ENCODE measurements around the gene MED16.
A peak's percentile ranks its signal among the peaks of the same experiment; 100 is the strongest.

Gene MED16

GRCh38 chr19:871446-872265 lies 21.3 kb downstream of the MED16 start:
- DNase-seq (ENCODE audit: low read depth): no peak

- no peak for DNase-seq (ENCODE audit: low read depth)
Measured at GRCh38 chr19:870963-871401, 22.0 kb downstream of the MED16 start.

- DNase-seq (ENCODE audit: low read depth): no peak
Measured at GRCh38 chr19:870314-870713, 22.7 kb downstream of the MED16 start.

DNA sequence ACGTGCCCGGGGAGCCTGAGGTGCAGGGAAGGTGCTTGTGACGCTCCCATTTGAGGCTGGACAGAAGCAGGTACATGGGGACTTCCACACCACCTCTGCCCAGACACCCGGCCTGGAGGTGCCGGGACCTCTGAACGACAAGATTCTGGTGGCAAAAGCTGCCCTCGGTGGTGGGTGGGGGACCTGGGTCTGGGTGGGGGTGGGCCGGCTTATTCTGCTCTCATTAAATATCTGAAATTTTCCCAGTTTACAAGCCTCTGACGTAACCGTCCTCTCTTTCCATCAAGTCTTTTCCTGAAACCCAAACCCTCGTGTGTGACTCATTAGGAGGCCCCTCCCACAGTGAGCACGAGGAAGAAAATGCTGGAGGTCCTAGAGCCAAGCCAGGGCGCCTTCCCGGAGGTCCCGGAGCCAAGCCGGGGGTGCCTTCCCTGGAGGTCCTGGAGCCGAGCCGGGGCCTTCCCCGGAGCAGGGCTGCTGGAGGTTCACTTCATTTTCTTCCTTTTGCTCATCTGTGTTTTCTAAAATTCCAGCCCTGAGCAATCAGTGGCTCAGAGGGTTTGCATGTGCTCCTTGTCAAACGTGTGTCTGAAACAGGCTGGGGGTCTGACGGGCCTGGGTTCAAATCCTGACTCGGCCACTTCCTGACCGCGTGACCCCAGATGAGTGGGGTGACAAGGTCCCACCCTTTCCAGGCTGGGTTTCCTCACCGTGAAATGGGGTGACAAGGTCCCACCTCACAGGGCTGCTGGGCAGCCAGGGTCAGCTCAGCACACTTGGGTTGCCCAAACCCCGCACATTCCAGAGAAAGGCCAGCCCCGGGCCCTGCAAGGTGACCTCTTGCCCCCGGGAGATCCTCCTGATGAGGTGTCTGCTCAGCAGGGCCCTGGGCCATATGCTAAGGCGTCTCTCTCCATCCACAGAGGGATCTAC lies 23.5 kb downstream of the MED16 start:
- no peak for DNase-seq (ENCODE audit: low read depth)

DNA sequence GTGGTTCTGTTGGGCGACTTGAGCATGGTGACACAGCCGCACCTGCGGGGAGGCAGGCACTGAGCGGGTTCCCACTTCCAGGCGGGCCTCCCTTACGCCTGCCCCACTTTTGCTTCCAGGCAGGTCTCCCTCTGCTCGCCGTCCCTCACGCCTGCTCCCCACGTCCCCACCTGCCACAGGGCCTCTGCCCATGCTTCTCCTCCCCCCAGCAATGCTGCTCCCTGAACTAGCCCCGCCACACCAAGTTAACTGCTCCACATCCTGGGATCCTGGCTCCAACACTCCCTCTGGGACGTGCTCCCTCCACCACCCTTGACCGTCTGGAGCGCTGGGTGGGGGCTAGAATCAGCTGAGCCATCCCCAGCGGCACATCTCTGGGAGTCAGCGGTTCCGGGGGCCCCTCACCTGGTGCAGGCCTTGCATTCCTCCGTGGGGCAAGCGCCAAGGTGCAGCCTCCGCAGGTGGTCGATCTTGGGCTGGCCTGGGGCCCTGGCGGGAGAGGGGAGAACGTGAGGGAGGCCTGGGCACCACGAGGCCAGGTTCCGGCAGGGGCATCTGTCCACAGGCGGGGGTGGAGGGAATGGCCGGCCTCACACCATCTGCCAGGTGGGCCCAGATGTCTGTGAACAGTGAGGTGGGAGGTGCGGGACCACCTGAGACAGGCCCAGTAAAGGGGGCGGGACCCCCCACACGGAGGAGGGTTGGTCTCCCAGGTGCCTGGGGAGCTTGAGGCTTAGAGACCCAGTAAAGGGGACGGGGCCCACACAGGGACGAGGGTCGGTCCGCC lies 24.3 kb downstream of the MED16 start:
- DNase-seq (ENCODE audit: low read depth): no peak

DNA sequence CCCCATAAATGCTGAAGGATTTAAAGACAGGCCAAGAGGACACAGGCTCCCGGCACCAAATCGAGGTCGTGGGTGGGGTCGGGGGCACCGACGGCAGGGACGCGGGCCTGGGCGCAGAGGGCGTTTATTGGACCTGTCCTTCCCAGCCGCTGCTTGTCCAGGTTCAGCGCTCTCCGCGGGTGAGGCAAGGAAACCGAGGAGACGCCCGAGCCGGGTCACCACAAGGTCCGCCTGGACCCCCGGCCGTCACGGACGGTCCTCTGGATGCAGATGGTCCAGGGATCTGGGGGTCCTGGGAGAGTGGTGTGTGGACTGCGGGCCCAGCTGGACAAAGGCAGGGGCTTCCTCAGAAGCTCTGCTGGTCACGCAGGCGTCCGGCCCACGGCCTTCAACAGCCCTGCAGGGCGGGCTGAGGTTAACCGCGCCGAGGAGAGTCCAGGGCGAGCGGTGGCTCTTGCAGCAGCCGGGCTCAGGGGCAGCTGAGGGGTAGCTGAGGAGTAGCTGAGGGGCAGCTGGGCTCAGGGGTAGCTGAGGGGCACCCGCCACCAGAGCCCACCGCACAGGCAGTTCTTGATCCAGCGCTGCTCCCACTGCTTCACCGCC lies 25.0 kb downstream of the MED16 start:
- no peak for DNase-seq (ENCODE audit: low read depth)

DNA sequence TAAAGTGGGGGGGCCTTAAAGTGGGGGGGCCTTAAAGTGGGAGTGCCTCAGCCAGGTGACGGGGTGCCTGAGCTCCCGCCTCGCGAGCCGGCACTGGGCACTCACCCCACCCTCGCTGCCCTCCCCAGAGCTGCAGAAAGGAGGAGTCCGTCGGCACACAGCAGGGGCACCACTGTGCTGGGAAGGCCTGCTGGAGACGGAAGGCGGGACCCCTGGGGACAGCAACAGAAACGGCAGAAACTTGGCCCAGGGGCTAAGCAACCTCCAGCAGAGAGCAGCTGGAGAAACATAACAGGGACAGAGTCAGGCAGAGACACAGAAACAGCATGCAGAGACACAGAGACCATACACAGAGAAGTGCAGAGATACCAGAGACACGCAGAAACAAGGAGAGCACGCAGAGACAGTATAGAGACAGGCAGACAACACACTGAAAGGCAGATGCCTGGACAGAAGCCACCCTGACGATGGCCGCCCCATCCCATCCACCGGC lies 25.6 kb downstream of the MED16 start:
- DNase-seq (ENCODE audit: low read depth): no peak

DNA sequence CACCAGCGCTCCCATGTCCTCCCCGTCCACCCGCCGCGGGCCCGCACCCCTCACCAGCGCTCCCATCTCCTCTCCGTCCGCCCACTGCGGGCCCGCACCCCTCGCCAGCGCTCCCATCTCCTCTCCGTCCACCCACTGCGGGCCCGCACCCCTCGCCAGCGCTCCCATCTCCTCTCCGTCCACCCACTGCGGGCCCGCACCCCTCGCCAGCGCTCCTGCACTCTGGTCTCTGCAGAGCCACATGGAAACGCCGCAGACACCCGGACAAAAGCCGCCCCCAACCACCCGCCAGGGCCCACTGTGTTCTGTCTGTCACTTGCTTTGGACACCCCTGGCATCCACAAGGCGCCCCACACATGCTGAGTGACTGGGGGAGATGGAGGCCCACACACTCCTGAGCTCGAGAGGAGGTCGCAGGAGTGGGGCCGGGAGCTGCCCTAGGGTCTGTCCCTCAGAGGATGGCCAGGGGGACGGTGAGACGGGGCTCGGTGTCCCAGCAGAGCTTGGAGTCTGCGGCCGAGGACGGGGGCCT lies 26.2 kb downstream of the MED16 start:
- DNase-seq (ENCODE audit: low read depth): no peak

- no peak for DNase-seq (ENCODE audit: low read depth)
Measured at GRCh38 chr19:863315-863620, 29.7 kb downstream of the MED16 start.

GRCh38 chr19:862581-863314 lies 30.2 kb downstream of the MED16 start:
- DNase-seq (ENCODE audit: low read depth): peak; percentile 63

- DNase-seq (ENCODE audit: low read depth): peak; percentile 54
Measured at GRCh38 chr19:861756-862580, 31.0 kb downstream of the MED16 start.

GRCh38 chr19:861141-861755 lies 31.7 kb downstream of the MED16 start:
- no peak for DNase-seq (ENCODE audit: low read depth)

DNA sequence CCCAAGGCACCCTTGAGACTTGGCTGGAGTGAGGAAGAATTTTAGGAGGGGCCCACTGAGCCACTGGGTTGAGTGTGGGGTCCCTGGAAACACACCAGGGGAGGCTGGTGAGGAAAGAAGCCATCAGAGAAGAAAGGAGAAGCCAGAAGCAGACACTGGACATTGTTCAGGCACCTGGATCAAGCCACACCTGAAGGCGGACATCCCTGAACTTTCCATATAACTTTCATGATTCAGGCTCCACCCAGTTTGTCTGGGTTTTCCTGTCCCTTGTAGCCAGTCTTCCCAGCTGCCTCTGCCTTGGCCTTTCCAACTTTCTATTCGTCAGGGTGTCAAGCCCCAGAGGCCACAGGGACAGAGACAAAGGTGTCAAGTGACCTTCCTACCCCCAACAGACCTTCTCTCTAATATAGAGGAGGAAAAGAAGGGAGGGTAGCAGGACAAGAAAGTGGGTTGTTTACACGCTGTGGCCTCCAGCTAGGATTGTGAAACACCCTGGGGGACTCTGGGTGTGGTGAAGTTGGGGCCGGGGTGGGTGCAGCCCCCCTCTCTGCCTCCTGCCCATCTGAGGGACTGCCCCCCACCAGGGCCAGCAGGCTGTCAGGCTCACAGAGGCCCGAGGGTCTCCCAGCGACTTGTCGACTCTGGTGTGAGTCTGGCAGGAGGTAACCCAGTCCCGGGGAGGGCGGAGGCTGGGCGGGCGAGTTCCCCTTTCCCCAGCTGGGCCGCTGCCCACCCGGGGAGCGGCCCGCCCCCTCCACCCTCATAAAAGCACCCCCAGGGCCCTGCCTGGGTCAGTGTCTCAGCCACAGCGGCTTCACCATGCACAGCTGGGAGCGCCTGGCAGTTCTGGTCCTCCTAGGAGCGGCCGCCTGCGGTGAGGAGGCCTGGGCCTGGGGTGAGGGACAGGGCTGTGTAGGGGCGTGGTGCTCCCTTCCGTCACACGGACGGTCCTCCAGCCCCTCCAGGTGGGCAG lies 33.8 kb downstream of the MED16 start, which contains the start of gene CFD:
Gene CFD (plus strand): TSS at position 797 of the 976 bp plus-strand sequence. CDS start 26 bp downstream, at position 823.
- DNase-seq (ENCODE audit: low read depth): no peak

DNA sequence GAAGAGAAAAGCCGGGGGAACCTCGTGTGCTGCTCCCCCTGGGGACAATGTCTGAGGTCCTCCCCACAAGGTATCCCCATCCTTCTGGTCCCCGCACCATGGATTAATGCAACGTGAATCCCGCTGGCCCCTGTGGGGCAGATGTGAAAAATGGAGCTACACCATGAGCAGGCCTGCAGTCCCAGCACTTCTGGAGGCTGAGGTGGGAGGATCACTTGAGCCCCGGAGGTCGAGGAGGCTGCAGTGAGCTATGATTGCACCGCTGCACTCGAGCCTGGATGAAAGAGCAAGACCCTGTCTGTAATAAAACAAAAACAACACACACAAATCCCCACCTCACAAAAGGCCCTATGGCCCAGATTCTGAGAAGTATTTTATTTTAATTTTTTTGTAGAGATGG lies 34.7 kb downstream of the MED16 start:
- DNase-seq (ENCODE audit: low read depth): no peak

- DNase-seq (ENCODE audit: low read depth): no peak
Measured at GRCh38 chr19:855566-856120, 37.3 kb downstream of the MED16 start.

DNA sequence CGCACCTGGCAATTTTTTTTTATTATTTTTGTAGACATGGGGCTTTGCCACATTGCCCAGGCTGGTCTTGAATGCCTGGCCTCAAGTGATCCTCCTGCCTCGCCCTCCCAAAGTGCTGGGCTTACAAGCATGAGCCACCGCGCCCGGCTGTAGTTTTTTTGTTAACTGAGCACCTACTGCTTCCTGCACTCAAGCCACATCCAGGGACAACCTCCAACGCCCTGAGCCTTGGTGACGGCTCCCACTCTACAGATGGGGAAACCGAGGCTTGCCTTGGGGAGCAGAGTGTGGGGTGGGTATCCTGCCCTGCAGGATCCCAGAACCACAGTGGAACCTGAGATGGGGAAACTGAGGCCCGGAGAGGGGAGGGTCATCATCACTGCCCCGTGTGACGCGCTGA lies 37.8 kb downstream of the MED16 start:
- no peak for DNase-seq (ENCODE audit: low read depth)

DNA sequence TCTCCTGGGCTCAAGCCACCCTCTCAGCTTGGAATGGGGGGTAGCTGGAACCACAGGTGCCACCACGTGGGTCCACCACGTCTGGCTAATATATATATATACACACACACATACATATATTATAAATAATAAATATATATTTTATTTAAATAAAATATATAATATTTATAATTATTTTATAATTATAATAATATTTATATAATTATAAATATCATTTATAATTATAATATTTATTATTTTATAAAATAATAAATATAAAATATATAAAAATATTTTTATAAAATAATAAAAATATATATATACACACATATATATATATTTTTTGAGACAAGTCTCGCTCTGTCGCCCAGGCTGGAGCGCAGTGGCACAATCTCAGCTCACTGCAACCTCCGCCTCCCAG lies 38.4 kb downstream of the MED16 start:
- DNase-seq (ENCODE audit: low read depth): no peak

Data from stimulated activated CD8-positive, alpha-beta memory T cell treated with anti-CD3 and anti-CD28 coated beads, Interleukin-15, amount 100 ng/mL, for 1 hour (primary cell).